K562 (cell line): ENCODE results near the gene GALNT16. TPM values are rescaled to one million over a fixed set of nuclear protein-coding genes. Genes with fewer than 3 reads are reported as not detected.

Experiments used
- ATAC-seq: fragments of 200-7000 bp; cut with Tn5 transposase; 3 replicates; pipeline ENCODE4 v1.9.1; 2020; ENCODE audit warnings: moderate library complexity
- BruUV-seq: library from RNA; stranded (reverse); fragments of 400-500 nt; replicated peaks from 2 replicates; lab custom pipeline; 2021; lab: Mats Ljungman, UMichigan
- CTCF ChIA-PET: fragments of 300-600 bp; formaldehyde crosslinking; extraction: SDS; loops from one replicate; lab custom pipeline; 2021; ENCODE audit warnings: low intra/inter-chr PET ratio; lab: Yijun Ruan, JAX
- POLR2A ChIA-PET: fragments of 300-600, 350-650 bp; sonication (Branson Sonifier 250); formaldehyde crosslinking; extraction: SDS; loops from one replicate; lab custom pipeline; 2021; ENCODE audit warnings: antibody characterized with exemption, inconsistent platforms; lab: Yijun Ruan, JAX
- DNase-seq, 4 experiments: peaks; one replicate each; pipeline versions ENCODE4 v3.0.0 to v3.0.0-alpha.2; 2011 to 2018; ENCODE audit warnings: low spot score in 3 of 4, mixed read lengths in 3 of 4; ENCODE audit errors: extremely low read depth in 1 of 4
- FAIRE-seq: peaks from 2 replicates; lab custom pipeline; 2011; peaks lifted over from hg19 to GRCh38; lab: Jason Lieb, UNC
- H2AFZ ChIP-seq: 2 replicates; pipeline ENCODE4 v1.6.0; 2011; ENCODE audit warnings: low read depth, low read length, control low read depth, inconsistent platforms
- H3K27ac ChIP-seq: fragments of 200-600 bp; 3 replicates; pipeline ENCODE4 v1.8.0; 2011; ENCODE audit warnings: low read depth, mild to moderate bottlenecking, control low read depth, inconsistent platforms, low read length, moderate library complexity, mixed read lengths; ENCODE audit errors: extremely low read depth
- H3K27me3 ChIP-seq, 2 experiments: fragments of 300-600 bp in 1 of 2; 2 replicates in 1 of 2; 3 replicates in 1 of 2; pipeline versions ENCODE4 v1.6.0 to v1.8.0; 2011; ENCODE audit warnings: inconsistent platforms in 2 of 2, low read length in 2 of 2, mild to moderate bottlenecking in 1 of 2, mixed read lengths in 1 of 2, moderate library complexity in 1 of 2; ENCODE audit not compliant: control insufficient read depth in 2 of 2, insufficient read depth in 2 of 2
- H3K36me3 ChIP-seq: fragments of 300-600 bp; 3 replicates; pipeline ENCODE4 v1.8.0; 2011; ENCODE audit warnings: mild to moderate bottlenecking, low read length, inconsistent platforms; ENCODE audit not compliant: control insufficient read depth, insufficient read depth
- H3K4me1 ChIP-seq, 2 experiments: fragments of 200-600 bp in 1 of 2; replicated peaks in 1 of 2; 2 replicates in 1 of 2; 3 replicates in 1 of 2; pipeline versions ENCODE4 v1.5.1 to v1.8.0; 2011; ENCODE audit warnings: inconsistent platforms in 2 of 2, low read length in 2 of 2, mild to moderate bottlenecking in 1 of 2, mixed read lengths in 1 of 2, moderate library complexity in 1 of 2; ENCODE audit not compliant: control insufficient read depth in 2 of 2, insufficient read depth in 2 of 2
- H3K4me2 ChIP-seq: 2 replicates; pipeline ENCODE4 v1.6.1; 2011; ENCODE audit warnings: low read length, control low read depth, inconsistent platforms, mixed read lengths; ENCODE audit not compliant: insufficient read depth
- H3K4me3 ChIP-seq: fragments of 200-600 bp; sonication (generic), shearing (Covaris generic); 2 replicates; pipeline ENCODE4 v1.5.1; 2016; ENCODE audit warnings: control low read depth, inconsistent platforms
- H3K79me2 ChIP-seq: fragments of 200-600 bp; 3 replicates; pipeline ENCODE4 v1.8.0; 2011; ENCODE audit warnings: low read length, inconsistent platforms; ENCODE audit not compliant: control insufficient read depth, insufficient read depth
- H3K9ac ChIP-seq, 2 experiments: 2 replicates each; pipeline versions ENCODE4 v1.6.0 to v1.6.1; 2011; ENCODE audit warnings: low read depth in 2 of 2, low read length in 2 of 2, control low read depth in 1 of 2, inconsistent platforms in 1 of 2, mild to moderate bottlenecking in 1 of 2, mixed read lengths in 1 of 2; ENCODE audit not compliant: insufficient read depth in 1 of 2
- H3K9me1 ChIP-seq: one replicate; pipeline ENCODE4 v1.6.0; 2011; ENCODE audit warnings: inconsistent platforms, mild to moderate bottlenecking, low read length, moderate library complexity; ENCODE audit not compliant: control insufficient read depth, insufficient read depth
- H3K9me3 ChIP-seq: replicated peaks from 2 replicates; pipeline ENCODE4 v1.5.1; 2011; ENCODE audit warnings: low read depth, low read length, inconsistent platforms; ENCODE audit not compliant: control insufficient read depth, insufficient read depth
- H4K20me1 ChIP-seq: replicated peaks from 2 replicates; pipeline ENCODE4 v1.6.1; 2011; ENCODE audit warnings: low read length, inconsistent platforms, mixed read lengths; ENCODE audit not compliant: control insufficient read depth, insufficient read depth
- CEBPG ChIP-seq, 3 experiments: fragments of 200-800 bp in 1 of 3; sonication (Bioruptor generic) in 1 of 3; sonication (generic) in 1 of 3; formaldehyde crosslinking in 1 of 3; IDR thresholded peaks in 2 of 3; conservative IDR thresholded peaks in 1 of 3; 2 replicates each; pipeline versions ENCODE4 v1.6.1 to v1.8.0; 2016 to 2022; ENCODE audit warnings: missing compliant biosample characterization in 2 of 3, missing genetic modification characterization in 2 of 3, mild to moderate bottlenecking in 1 of 3, missing genetic modification reagents in 1 of 3
- ETV5 ChIP-seq: sonication (generic); formaldehyde crosslinking; IDR thresholded peaks from 2 replicates; pipeline ENCODE4 v1.4.0; 2020; ENCODE audit warnings: low read depth, mild to moderate bottlenecking, missing genetic modification reagents
- HES1 ChIP-seq: fragments of 450-650 bp; IDR thresholded peaks from 2 replicates; pipeline ENCODE4 v1.6.1; 2016; ENCODE audit warnings: low read depth, mild to moderate bottlenecking, moderate library complexity
- HNRNPK ChIP-seq: fragments of 200-400 bp; formaldehyde crosslinking; IDR thresholded peaks from one replicate; pipeline ENCODE4 v1.6.1; 2018; ENCODE audit warnings: mild to moderate bottlenecking, low read depth, low read length; ENCODE audit not compliant: poor library complexity, severe bottlenecking
- RBM39 ChIP-seq: fragments of 200-400 bp; formaldehyde crosslinking; optimal IDR thresholded peaks from 2 replicates; pipeline ENCODE3; 2018; ENCODE audit warnings: low read depth, low read length
- RCOR1 ChIP-seq, 2 experiments: IDR thresholded peaks; 2 replicates each; pipeline ENCODE4 v1.6.1; 2012; ENCODE audit warnings: low read depth in 2 of 2, low read length in 2 of 2, borderline replicate concordance in 1 of 2, improper control_type of control experiment in 1 of 2
- SUPT5H ChIP-seq: fragments of 450-650 bp; IDR thresholded peaks from 2 replicates; pipeline ENCODE4 v1.6.1; 2016
- TFAP4 ChIP-seq: sonication (generic); formaldehyde crosslinking; IDR thresholded peaks from 2 replicates; pipeline ENCODE4 v1.8.0; 2022; ENCODE audit warnings: missing genetic modification reagents, mild to moderate bottlenecking, moderate library complexity, borderline replicate concordance
- U2AF2 ChIP-seq: fragments of 200-400 bp; formaldehyde crosslinking; optimal IDR thresholded peaks from 2 replicates; pipeline ENCODE3; 2017; ENCODE audit warnings: low read depth, mild to moderate bottlenecking, low read length
- ZNF512 ChIP-seq: IDR thresholded peaks from 2 replicates; pipeline ENCODE4 v1.6.1; 2016; ENCODE audit warnings: missing genetic modification characterization, missing compliant biosample characterization
- ZNF780A ChIP-seq: fragments of 250-450 bp; sonication (Bioruptor Pico); IDR thresholded peaks from 2 replicates; pipeline ENCODE4 v1.5.0; 2021; ENCODE audit warnings: mild to moderate bottlenecking
- ZZZ3 ChIP-seq: fragments of 450-650 bp; IDR thresholded peaks from 2 replicates; pipeline ENCODE4 v1.6.1; 2016; ENCODE audit warnings: antibody characterized with exemption, mild to moderate bottlenecking, moderate library complexity
- in situ Hi-C: fragments of 300-500 bp; cut with MboI; formaldehyde crosslinking; loops from 4 replicates; pipeline ENCODE4 v1.15.0; 2018; ENCODE audit warnings: inconsistent platforms, mixed read lengths
- intact Hi-C: fragments of 100-400 bp; cut with micrococcal nuclease; formaldehyde crosslinking; loops from 2 replicates; pipeline ENCODE4 v1.14.2; 2022
- polyA plus RNA-seq, 8 experiments: library from polyadenylated mRNA; depleted of rRNA in 4 of 8; stranded (reverse) in 5 of 8; unstranded in 3 of 8; fragments of >200 nt; fragmentation: Nextera tagmentation in 2 of 8; fragmentation: Illumina TruSeq in 1 of 8; extraction: Ambion mirVana in 2 of 8; extraction: Trizol in 1 of 8; gene quantifications; 2 replicates each; pipeline versions ENCODE4 v1.2.1 to v1.2.3, GENCODE V29; 2011 to 2014; ENCODE audit warnings: inconsistent platforms in 1 of 8, missing spikeins in 1 of 8
- total RNA-seq, 7 experiments: library from RNA; depleted of rRNA in 6 of 7; stranded (reverse); fragments of >200 nt in 6 of 7; fragmentation: Illumina TruSeq in 2 of 7; extraction: Trizol in 2 of 7; gene quantifications; 2 replicates each; pipeline versions ENCODE4 v1.2.1 to v1.2.3, GENCODE V29; 2011 to 2021; ENCODE audit warnings: low replicate concordance in 1 of 7

Gene GALNT16
- total and polyA plus RNA-seq, 9 of the 15 experiments (the other 6 are each of a cell fraction or from before 2014, with no cell fraction given), result not detected

GRCh38 chr14:69376439-69376838, 116.5 kb downstream of the GALNT16 start:
- intact Hi-C loops (no loop called here), in situ Hi-C loops (no loop called here)
- Histone ChIP-seq H3K4me1 (no peaks in the 10 kb centered on the region), H3K79me2 (no peaks in the 10 kb centered on the region; the same call in 2 of the 3 replicates), H4K20me1 (0 out of 2 replicates have a peak, but pooled peaks cover 4% of the 10 kb centered on the region), H3K36me3 (peaks cover 42% of the 10 kb centered on the region), H3K27ac (no peak overlapping the region), H3K4me2 (no peak overlapping the region), H3K9me1 (no peaks in the 10 kb centered on the region), H3K27me3 (no peaks in the 10 kb centered on the region), H3K9ac (no peak overlapping the region), H2AFZ (no peak overlapping the region), H3K9me3 (no peaks in the 10 kb centered on the region), H3K4me3 (no peak overlapping the region)
- ChIA-PET POLR2A (interaction anchor here (0.8 to 1.6 kb wide), 7 partner anchors 9 to 232 kb away, joined by 3 to 4 read pairs (median 3); partner anchors contain the start of genes ERH and SLC39A9), CTCF (no interaction called here)
- TF ChIP-seq RCOR1 (IDR thresholded peaks at IDR 0.05; ENCODE audit: borderline replicate concordance in 1 of 2, low read depth in 2 of 2, low read length in 2 of 2) (no peak), U2AF2 (no peak), SUPT5H (0 out of 2 replicates have a peak, but pooled peaks have one; percentile 7), HES1 (no peak), TFAP4 (CRISPR knock-in tag) (no peak), ZNF780A (CRISPR knock-in tag) (no peak), HNRNPK (no peak), ZNF512 (tag) (no peak), CEBPG (CRISPR knock-in tag; IDR thresholded peaks at IDR 0.05) (no peak), CEBPG (tag; conservative IDR thresholded peaks at IDR 0.05 in 1 of 2, IDR thresholded peaks at IDR 0.05 in 1 of 2) (0 out of 4 replicates have a peak, but pooled peaks of 1 of the 2 experiments have one; percentile 14), ETV5 (CRISPR knock-in tag) (no peak), RBM39 (no peak), ZZZ3 (no peak)
- DNase-seq (no peak), FAIRE-seq (no peak), ATAC-seq (no peak)
- BruUV-seq, result no TSS peak
